Measurements from ENCODE around the gene MECP2.

DNA sequence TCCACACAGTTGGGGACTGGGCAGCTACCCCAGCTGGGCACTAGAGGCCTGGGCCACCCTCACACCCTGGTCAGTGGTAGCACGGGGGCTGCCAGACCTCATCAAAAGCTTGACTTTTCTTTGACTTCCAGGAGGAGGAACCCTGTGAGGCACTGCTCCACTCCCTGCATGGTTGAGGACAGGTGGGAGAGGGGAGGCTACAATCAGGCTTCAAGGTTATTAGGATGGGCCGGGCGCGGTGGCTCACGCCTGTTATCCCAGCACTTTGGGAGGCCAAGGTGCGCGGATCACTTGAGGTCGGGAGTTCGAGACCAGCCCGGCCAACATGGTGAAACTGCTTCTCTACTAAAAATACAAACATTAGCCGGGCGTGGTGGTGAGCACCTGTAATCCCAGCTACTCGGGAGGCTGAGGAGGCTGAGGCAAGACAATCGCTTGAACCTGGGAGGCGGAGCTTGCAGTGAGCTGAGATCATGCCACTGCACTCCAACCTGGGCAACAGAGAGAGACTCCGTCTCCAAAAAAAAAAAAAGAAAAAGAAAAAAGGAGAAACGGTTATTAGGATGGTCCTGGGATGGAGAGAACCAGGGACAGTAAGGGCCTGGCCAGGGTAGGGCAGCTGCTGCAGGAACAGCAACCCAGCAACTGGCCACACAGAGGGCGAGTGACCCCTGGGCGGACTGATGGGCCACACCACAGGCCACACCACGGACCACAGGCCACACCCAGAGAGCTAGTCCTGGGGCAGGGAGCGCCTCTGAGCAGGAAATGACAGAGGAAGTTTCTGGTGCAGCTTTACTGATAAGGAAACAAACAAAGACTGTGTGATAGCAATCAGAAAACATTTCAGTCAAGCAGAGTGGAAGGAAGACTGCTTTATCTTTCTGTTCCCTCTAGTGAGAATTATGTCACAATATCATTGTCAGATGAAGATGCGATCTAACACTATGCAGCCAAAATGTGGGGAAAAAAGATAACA is 26.0 kb upstream of the MECP2 start:
- TF ChIP-seq, protein P1, sequence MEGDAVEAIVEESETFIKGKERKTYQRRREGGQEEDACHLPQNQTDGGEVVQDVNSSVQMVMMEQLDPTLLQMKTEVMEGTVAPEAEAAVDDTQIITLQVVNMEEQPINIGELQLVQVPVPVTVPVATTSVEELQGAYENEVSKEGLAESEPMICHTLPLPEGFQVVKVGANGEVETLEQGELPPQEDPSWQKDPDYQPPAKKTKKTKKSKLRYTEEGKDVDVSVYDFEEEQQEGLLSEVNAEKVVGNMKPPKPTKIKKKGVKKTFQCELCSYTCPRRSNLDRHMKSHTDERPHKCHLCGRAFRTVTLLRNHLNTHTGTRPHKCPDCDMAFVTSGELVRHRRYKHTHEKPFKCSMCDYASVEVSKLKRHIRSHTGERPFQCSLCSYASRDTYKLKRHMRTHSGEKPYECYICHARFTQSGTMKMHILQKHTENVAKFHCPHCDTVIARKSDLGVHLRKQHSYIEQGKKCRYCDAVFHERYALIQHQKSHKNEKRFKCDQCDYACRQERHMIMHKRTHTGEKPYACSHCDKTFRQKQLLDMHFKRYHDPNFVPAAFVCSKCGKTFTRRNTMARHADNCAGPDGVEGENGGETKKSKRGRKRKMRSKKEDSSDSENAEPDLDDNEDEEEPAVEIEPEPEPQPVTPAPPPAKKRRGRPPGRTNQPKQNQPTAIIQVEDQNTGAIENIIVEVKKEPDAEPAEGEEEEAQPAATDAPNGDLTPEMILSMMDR (IDR thresholded peaks at IDR 0.05) = no peak
- TF ChIP-seq EZH2phosphoT487 (IDR thresholded peaks at IDR 0.05) (no peak), EZH2 (IDR thresholded peaks at IDR 0.05) (no peak)

Measured in neural progenitor cell (in vitro differentiated cells).